GM12878 (cell line): Measurements from ENCODE around the gene PSMB8. TPM values are rescaled to one million over a fixed set of nuclear protein-coding genes. Genes with fewer than 3 reads are reported as not detected.
A peak's percentile ranks its signal among the peaks of the same experiment; 100 is the strongest.

ENCODE experiments used
- ATAC-seq: fragments of 200-7000 bp; cut with Tn5 transposase; 3 replicates; pipeline ENCODE4 v1.9.1; 2020; ENCODE audit warnings: mild to moderate bottlenecking, moderate library complexity
- BruUV-seq: library from RNA; stranded (reverse); fragments of 400-500 nt; replicated peaks from 2 replicates; lab custom pipeline; 2021; lab: Mats Ljungman, UMichigan
- CTCF ChIA-PET: fragments of 300-600 bp; sonication (Branson Sonifier 250); formaldehyde crosslinking; extraction: SDS; loops from one replicate; lab custom pipeline; 2021; ENCODE audit warnings: inconsistent platforms; lab: Yijun Ruan, JAX
- POLR2A ChIA-PET: fragments of 350-600 bp; formaldehyde crosslinking; extraction: SDS; loops from one replicate; lab custom pipeline; 2021; ENCODE audit warnings: inconsistent platforms; lab: Charles Lee
- RAD21 ChIA-PET: fragments of 300-600 bp; sonication (Branson Sonifier 250); formaldehyde crosslinking; loops from one replicate; lab custom pipeline; 2023; ENCODE audit warnings: antibody characterized with exemption; ENCODE audit not compliant: unreplicated experiment; lab: Charles Lee
- SMC1A ChIA-PET: fragments of 300-600 bp; sonication (Branson Sonifier 250); formaldehyde crosslinking; loops from one replicate; lab custom pipeline; 2023; ENCODE audit not compliant: unreplicated experiment, uncharacterized antibody; lab: Charles Lee
- DNase-seq: peaks from one replicate; pipeline ENCODE4 v3.0.0-alpha.2; 2011; ENCODE audit warnings: low read depth, low spot score
- FAIRE-seq: peaks from 3 replicates; lab custom pipeline; 2011; peaks lifted over from hg19 to GRCh38; lab: Jason Lieb, UNC
- H2AFZ ChIP-seq: 2 replicates; pipeline ENCODE4 v1.6.0; 2011; ENCODE audit warnings: low read depth, low read length, control low read depth; ENCODE audit not compliant: control insufficient read depth
- H3K27ac ChIP-seq: 2 replicates; pipeline ENCODE4 v1.5.1; 2011; ENCODE audit warnings: control low read depth; ENCODE audit not compliant: control insufficient read depth, insufficient read depth
- H3K27me3 ChIP-seq, 2 experiments: replicated peaks in 1 of 2; 2 replicates each; pipeline versions ENCODE4 v1.6.0 to v1.6.1; 2011; ENCODE audit warnings: low read length in 1 of 2; ENCODE audit not compliant: control insufficient read depth in 2 of 2, insufficient read depth in 2 of 2
- H3K36me3 ChIP-seq, 2 experiments: 2 replicates each; pipeline ENCODE4 v1.5.1; 2011; ENCODE audit warnings: low read length in 1 of 2; ENCODE audit not compliant: control insufficient read depth in 2 of 2, insufficient read depth in 2 of 2
- H3K4me1 ChIP-seq: 2 replicates; pipeline ENCODE4 v1.6.1; 2011; ENCODE audit warnings: mild to moderate bottlenecking, low read length, moderate library complexity, mixed read lengths; ENCODE audit not compliant: control insufficient read depth, insufficient read depth
- H3K4me2 ChIP-seq: 2 replicates; pipeline ENCODE4 v1.6.0; 2011; ENCODE audit warnings: control low read depth; ENCODE audit not compliant: control insufficient read depth, insufficient read depth
- H3K4me3 ChIP-seq: fragments of 200-600 bp; sonication (generic); 2 replicates; pipeline ENCODE4 v1.5.1; 2016
- H3K79me2 ChIP-seq: 2 replicates; pipeline ENCODE4 v1.6.0; 2011; ENCODE audit warnings: low read length; ENCODE audit not compliant: control insufficient read depth, insufficient read depth
- H3K9ac ChIP-seq: 2 replicates; pipeline ENCODE4 v1.8.0; 2011; ENCODE audit warnings: low read length, control low read depth, mixed read lengths; ENCODE audit not compliant: control insufficient read depth, insufficient read depth
- H3K9me3 ChIP-seq: replicated peaks from 3 replicates; pipeline ENCODE4 v1.5.1; 2011; ENCODE audit warnings: mild to moderate bottlenecking, low read length; ENCODE audit not compliant: control insufficient read depth, insufficient read depth
- H4K20me1 ChIP-seq: 2 replicates; pipeline ENCODE4 v1.6.0; 2011; ENCODE audit not compliant: control insufficient read depth, insufficient read depth
- CBX3 ChIP-seq: fragments of 200-600 bp; sonication (generic); IDR thresholded peaks from 2 replicates; pipeline ENCODE4 v1.6.1; 2016; ENCODE audit warnings: low read depth, borderline replicate concordance
- CUX1 ChIP-seq: IDR thresholded peaks from 2 replicates; pipeline ENCODE4 v1.6.1; 2012; ENCODE audit warnings: improper control_type of control experiment, low read depth, low read length; ENCODE audit not compliant: insufficient replicate concordance
- MYB ChIP-seq: fragments of 150-350 bp; IDR thresholded peaks from 2 replicates; pipeline ENCODE4 v1.6.1; 2014; ENCODE audit warnings: mild to moderate bottlenecking, low read depth, low read length, borderline replicate concordance
- POLR2AphosphoS5 ChIP-seq: IDR thresholded peaks from 2 replicates; pipeline ENCODE4 v1.6.1; 2011; ENCODE audit warnings: mild to moderate bottlenecking, low read length, inconsistent platforms
- RAD51 ChIP-seq: fragments of 450-650 bp; IDR thresholded peaks from 2 replicates; pipeline ENCODE4 v1.6.1; 2016; ENCODE audit warnings: moderate library complexity, mild to moderate bottlenecking, inconsistent platforms
- SMARCA5 ChIP-seq: fragments of 450-650 bp; IDR thresholded peaks from 2 replicates; pipeline ENCODE4 v1.6.1; 2017; ENCODE audit warnings: mild to moderate bottlenecking
- SPI1 ChIP-seq: IDR thresholded peaks from 2 replicates; pipeline ENCODE4 v1.6.1; 2011; ENCODE audit warnings: low read depth, mild to moderate bottlenecking, low read length, moderate library complexity, borderline replicate concordance; ENCODE audit not compliant: insufficient read depth
- SREBF2 ChIP-seq: IDR thresholded peaks from 2 replicates; pipeline ENCODE4 v1.6.1; 2012; ENCODE audit warnings: mild to moderate bottlenecking, low read length
- ZBTB40 ChIP-seq: fragments of 450-650 bp; IDR thresholded peaks from 2 replicates; pipeline ENCODE4 v1.6.1; 2016; ENCODE audit warnings: mild to moderate bottlenecking, moderate library complexity, borderline replicate concordance
- WGBS: methylation state at CpG from one replicate; pipeline ENCODE4 v1.1.6; 2016; ENCODE audit warnings: low lambda C conversion rate; ENCODE audit not compliant: insufficient replicate concordance, insufficient coverage; ENCODE audit errors: missing lambda C conversion rate; 5-methylcytosine and 5-hydroxymethylcytosine counted together
- in situ Hi-C: fragments of 300-500 bp; cut with MboI; formaldehyde crosslinking; loops from 9 replicates; pipeline ENCODE4 v1.14.3; 2018; ENCODE audit warnings: mixed read lengths
- intact Hi-C: fragments of 100-400 bp; cut with micrococcal nuclease; formaldehyde crosslinking; loops from one replicate; pipeline ENCODE4 v1.14.2; 2022; ENCODE audit not compliant: unreplicated experiment
- polyA plus RNA-seq, 11 experiments: library from polyadenylated mRNA; depleted of rRNA in 4 of 11; unstranded in 6 of 11; stranded (reverse) in 5 of 11; fragments of >200 nt; fragmentation: Nextera tagmentation in 4 of 11; fragmentation: Illumina TruSeq in 1 of 11; extraction: Ambion mirVana in 4 of 11; extraction: Trizol in 1 of 11; gene quantifications; 1 replicate in 1 of 11; 2 replicates in 10 of 11; pipeline versions ENCODE4 v1.2.1 to v1.2.3, GENCODE V29; 2011 to 2016; ENCODE audit warnings: inconsistent platforms in 2 of 11, missing spikeins in 2 of 11, low read depth in 1 of 11
- total RNA-seq, 4 experiments: library from RNA; depleted of rRNA in 3 of 4; stranded (reverse); fragments of >200 nt in 3 of 4; fragmentation: Illumina TruSeq in 1 of 4; extraction: Trizol in 1 of 4; gene quantifications; 2 replicates each; pipeline versions ENCODE4 v1.2.1 to v1.2.3, GENCODE V29; 2013 to 2021

Gene PSMB8
- total and polyA plus RNA-seq, 10 of the 15 experiments (the other 5 are each of a cell fraction or from before 2014, with no cell fraction given), result 304 to 557 (median 379) TPM

GRCh38 chr6:32803416-32803815 is 40.4 kb downstream of the PSMB8 start:
- no peak overlapping the region for H3K4me3 ChIP-seq
- no peaks in the 10 kb centered on the region; a peak in 1 of 4 replicates for H3K36me3 ChIP-seq
- WGBS, result 30% methylated on average over 2 of the region's 2 CpGs
- H3K4me1 ChIP-seq, result peaks cover 4% of the 10 kb centered on the region
- intact Hi-C loops (no loop called here), in situ Hi-C loops (no loop called here)
- POLR2A ChIA-PET, result interaction anchor here (1.2 kb wide), 1 partner anchor 9 kb away, joined by 3 read pairs; no protein-coding TSS in a partner anchor
- no peak overlapping the region for H2AFZ ChIP-seq
- no peak for FAIRE-seq
- RAD21 ChIA-PET, result interaction anchor here (0.9 to 1.5 kb wide), 2 partner anchors 18 to 65 kb away, joined by 3 to 6 read pairs; no protein-coding TSS in a partner anchor
- H3K27me3 ChIP-seq, result no peaks in the 10 kb centered on the region
- no peak overlapping the region for H3K4me2 ChIP-seq
- H3K9ac ChIP-seq, result no peak overlapping the region
- TF ChIP-seq RAD51 (no peak), SREBF2 (no peak), SMARCA5 (no peak), SPI1 (0 out of 2 replicates have a peak, but pooled peaks have one; percentile 10), ZBTB40 (no peak), CBX3 (no peak), MYB (no peak), POLR2AphosphoS5 (no peak), CUX1 (no peak)
- TF ChIP-seq, all 136 proteins: peak for 1
- ChIA-PET CTCF (interaction anchor here (0.6 to 2.3 kb wide), 3 partner anchors 10 to 1017 kb away, joined by 3 to 14 read pairs (median 3); no protein-coding TSS in a partner anchor), SMC1A (interaction anchor here (2.1 to 2.4 kb wide), 2 partner anchors 10 to 65 kb away, joined by 7 to 14 read pairs; no protein-coding TSS in a partner anchor)
- no peak overlapping the region for H3K27ac ChIP-seq
- BruUV-seq, result no TSS peak
- H3K9me3 ChIP-seq, result no peaks in the 10 kb centered on the region; the same call in 1 of the 3 replicates
- no peaks in the 10 kb centered on the region for H3K79me2 ChIP-seq
- H4K20me1 ChIP-seq, result no peaks in the 10 kb centered on the region
- DNase-seq (no peak), ATAC-seq (no peak)
